HEK293T (cell line): Measurements from ENCODE around the gene HEYL.

Source experiments
- CTCF ChIA-PET: fragments of 350-600 bp; formaldehyde crosslinking; extraction: SDS; loops from one replicate; lab custom pipeline; 2021; ENCODE audit warnings: antibody characterized with exemption, inconsistent platforms; lab: Yijun Ruan, JAX
- POLR2A ChIA-PET: fragments of 350-600 bp; formaldehyde crosslinking; extraction: SDS; loops from one replicate; lab custom pipeline; 2020; ENCODE audit warnings: antibody characterized with exemption, inconsistent platforms; lab: Yijun Ruan, JAX
- DNase-seq: peaks from one replicate; pipeline ENCODE4 v3.0.0; 2012; ENCODE audit warnings: mixed read lengths; ENCODE audit errors: extremely low spot score
- ARNT ChIP-seq: fragments of 450-650 bp; IDR thresholded peaks from 2 replicates; pipeline ENCODE4 v1.6.1; 2017; ENCODE audit warnings: mild to moderate bottlenecking
- BHLHE40 ChIP-seq: fragments of 450-650 bp; IDR thresholded peaks from 2 replicates; pipeline ENCODE4 v1.6.1; 2016; ENCODE audit warnings: mild to moderate bottlenecking, moderate library complexity, borderline replicate concordance
- CTBP1 ChIP-seq: fragments of 450-650 bp; IDR thresholded peaks from 2 replicates; pipeline ENCODE4 v1.6.1; 2016; ENCODE audit warnings: borderline replicate concordance
- ELF4 ChIP-seq: fragments of 450-650 bp; IDR thresholded peaks from 2 replicates; pipeline ENCODE4 v1.6.1; 2017; ENCODE audit warnings: antibody characterized with exemption
- FOXA1 ChIP-seq: fragments of 450-650 bp; IDR thresholded peaks from 2 replicates; pipeline ENCODE4 v1.6.1; 2016; ENCODE audit warnings: mild to moderate bottlenecking
- FOXK2 ChIP-seq: fragments of 450-650 bp; IDR thresholded peaks from 2 replicates; pipeline ENCODE4 v1.6.1; 2016; ENCODE audit warnings: mild to moderate bottlenecking
- FOXM1 ChIP-seq: fragments of 450-650 bp; IDR thresholded peaks from 2 replicates; pipeline ENCODE4 v1.6.1; 2017; ENCODE audit warnings: mild to moderate bottlenecking, borderline replicate concordance
- HDGF ChIP-seq: fragments of 450-650 bp; IDR thresholded peaks from 2 replicates; pipeline ENCODE4 v1.6.1; 2017; ENCODE audit warnings: antibody characterized with exemption, borderline replicate concordance
- L3MBTL2 ChIP-seq: fragments of 450-650 bp; conservative IDR thresholded peaks from 2 replicates; pipeline ENCODE4 v1.6.1; 2016; ENCODE audit warnings: mild to moderate bottlenecking
- LEF1 ChIP-seq: fragments of 450-650 bp; IDR thresholded peaks from 2 replicates; pipeline ENCODE4 v1.6.1; 2017; ENCODE audit warnings: mild to moderate bottlenecking, borderline replicate concordance
- NFRKB ChIP-seq: fragments of 450-650 bp; IDR thresholded peaks from 2 replicates; pipeline ENCODE4 v1.6.1; 2016; ENCODE audit warnings: mild to moderate bottlenecking, moderate library complexity
- PKNOX1 ChIP-seq: fragments of 450-650 bp; IDR thresholded peaks from 2 replicates; pipeline ENCODE4 v1.6.1; 2016
- SP1 ChIP-seq: fragments of 450-650 bp; IDR thresholded peaks from 2 replicates; pipeline ENCODE4 v1.6.1; 2017
- SUZ12 ChIP-seq: fragments of 450-650 bp; IDR thresholded peaks from 2 replicates; pipeline ENCODE4 v1.6.1; 2016; ENCODE audit warnings: mild to moderate bottlenecking
- TARDBP ChIP-seq: fragments of 450-650 bp; IDR thresholded peaks from 2 replicates; pipeline ENCODE4 v1.6.1; 2016
- ZNF384 ChIP-seq: fragments of 450-650 bp; IDR thresholded peaks from 2 replicates; pipeline ENCODE4 v1.6.1; 2016

Gene HEYL

GRCh38 chr1:39676948-39677548 is 37.6 kb upstream of the HEYL start:
- DNase-seq: no peak
- ChIA-PET CTCF (interaction anchor here (0.6 kb wide), 1 partner anchor 91 kb away, joined by 3 read pairs; no protein-coding TSS in a partner anchor), POLR2A (interaction anchor here (1.4 kb wide), 1 partner anchor 61 kb away, joined by 4 read pairs; the partner anchor contains the start of gene PPIE)
- TF ChIP-seq SUZ12 (no peak), PKNOX1 (no peak), ARNT (no peak), FOXK2 (no peak), NFRKB (no peak), BHLHE40 (no peak), FOXA1 (no peak), ELF4 (no peak), CTBP1 (no peak), SP1 (no peak), ZNF384 (no peak), LEF1 (no peak), HDGF (no peak), FOXM1 (no peak), TARDBP (no peak)

- no peak for TF ChIP-seq HDGF
- TF ChIP-seq SUZ12: no peak
- TF ChIP-seq ZNF384: no peak
- TF ChIP-seq ARNT: no peak
- no peak for TF ChIP-seq TARDBP
- no peak for TF ChIP-seq SP1
- no peak for TF ChIP-seq BHLHE40
- TF ChIP-seq FOXK2: no peak
- no peak for TF ChIP-seq CTBP1
- no peak for TF ChIP-seq LEF1
- TF ChIP-seq FOXA1: no peak
- POLR2A ChIA-PET: no interaction called here
- no peak for DNase-seq
- CTCF ChIA-PET: interaction anchor here (0.6 to 0.8 kb wide), 3 partner anchors 17 to 298 kb away, joined by 3 to 4 read pairs (median 3); no protein-coding TSS in a partner anchor
These were observed 35.8 kb upstream of the HEYL start for GRCh38 chr1:39675220-39675619.

GRCh38 chr1:39673215-39673614 is 33.8 kb upstream of the HEYL start:
- no peak for DNase-seq
- ChIA-PET CTCF (interaction anchor here (0.5 to 6.7 kb wide), 9 partner anchors 15 to 481 kb away, joined by 3 to 79 read pairs (median 7); partner anchors contain the start of gene HPCAL4), POLR2A (interaction anchor here (3.5 to 5.3 kb wide), 2 partner anchors 15 to 65 kb away, joined by 11 to 34 read pairs; partner anchors contain the start of gene PPIE)
- no peak for TF ChIP-seq CTBP1

- no peak for TF ChIP-seq BHLHE40
- no peak for TF ChIP-seq PKNOX1
- no peak for TF ChIP-seq CTBP1
- TF ChIP-seq L3MBTL2: no peak
- TF ChIP-seq ARNT: no peak
- no peak for TF ChIP-seq ZNF384
- no peak for TF ChIP-seq FOXA1
- TF ChIP-seq LEF1: no peak
- TF ChIP-seq SUZ12: no peak
- no peak for TF ChIP-seq SP1
- TF ChIP-seq TARDBP: no peak
- no peak for TF ChIP-seq ELF4
- no peak for TF ChIP-seq NFRKB
- TF ChIP-seq FOXK2: no peak
- CTCF ChIA-PET: interaction anchor here (0.5 to 6.7 kb wide), 11 partner anchors 9 to 215 kb away, joined by 3 to 79 read pairs (median 5); partner anchors contain the start of gene HPCAL4
- POLR2A ChIA-PET: interaction anchor here (0.9 to 5.3 kb wide), 3 partner anchors 14 to 113 kb away, joined by 3 to 34 read pairs (median 11); partner anchors contain the start of gene PPIE
- peak; percentile 26 for DNase-seq
These were observed 33.1 kb upstream of the HEYL start for GRCh38 chr1:39672551-39672947.

GRCh38 chr1:39671793-39672550 is 32.5 kb upstream of the HEYL start, which contains the start of gene NT5C1A:
TSS of gene NT5C1A (minus strand) at chr1:39672107. CDS start at chr1:39672038, 69 bp downstream.
- ChIA-PET POLR2A (interaction anchor here (0.9 to 5.3 kb wide), 5 partner anchors 9 to 113 kb away, joined by 3 to 34 read pairs (median 6); partner anchors contain the start of gene PPIE), CTCF (interaction anchor here (0.5 to 6.7 kb wide), 10 partner anchors 9 to 1716 kb away, joined by 3 to 79 read pairs (median 6); no protein-coding TSS in a partner anchor)
- DNase-seq: peak; percentile 66
- TF ChIP-seq ARNT (no peak), BHLHE40 (no peak), FOXM1 (no peak), SUZ12 (no peak), SP1 (no peak), PKNOX1 (no peak), HDGF (no peak)
